ENCODE results near the gene BACE1.

DNA sequence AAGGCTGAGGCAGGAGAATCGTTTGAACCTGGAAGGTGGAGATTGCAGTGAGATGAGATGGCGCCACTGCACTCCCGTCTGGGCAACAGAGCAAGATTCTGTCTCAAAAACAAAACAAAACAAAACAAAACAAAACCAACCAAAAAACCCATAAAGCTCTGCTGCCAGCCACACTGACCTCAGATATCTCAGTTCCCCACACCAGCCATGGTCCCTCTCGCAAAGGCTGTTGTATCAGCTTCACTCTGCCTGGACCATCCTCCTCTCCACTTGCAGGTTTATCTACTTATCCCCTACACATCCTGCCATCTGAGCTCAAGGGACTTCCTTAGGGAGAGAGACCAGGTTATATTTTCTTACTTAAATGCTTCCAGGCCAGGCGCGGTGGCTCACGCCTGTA lies 13.8 kb downstream of the BACE1 start:
- TF ChIP-seq, protein P1, sequence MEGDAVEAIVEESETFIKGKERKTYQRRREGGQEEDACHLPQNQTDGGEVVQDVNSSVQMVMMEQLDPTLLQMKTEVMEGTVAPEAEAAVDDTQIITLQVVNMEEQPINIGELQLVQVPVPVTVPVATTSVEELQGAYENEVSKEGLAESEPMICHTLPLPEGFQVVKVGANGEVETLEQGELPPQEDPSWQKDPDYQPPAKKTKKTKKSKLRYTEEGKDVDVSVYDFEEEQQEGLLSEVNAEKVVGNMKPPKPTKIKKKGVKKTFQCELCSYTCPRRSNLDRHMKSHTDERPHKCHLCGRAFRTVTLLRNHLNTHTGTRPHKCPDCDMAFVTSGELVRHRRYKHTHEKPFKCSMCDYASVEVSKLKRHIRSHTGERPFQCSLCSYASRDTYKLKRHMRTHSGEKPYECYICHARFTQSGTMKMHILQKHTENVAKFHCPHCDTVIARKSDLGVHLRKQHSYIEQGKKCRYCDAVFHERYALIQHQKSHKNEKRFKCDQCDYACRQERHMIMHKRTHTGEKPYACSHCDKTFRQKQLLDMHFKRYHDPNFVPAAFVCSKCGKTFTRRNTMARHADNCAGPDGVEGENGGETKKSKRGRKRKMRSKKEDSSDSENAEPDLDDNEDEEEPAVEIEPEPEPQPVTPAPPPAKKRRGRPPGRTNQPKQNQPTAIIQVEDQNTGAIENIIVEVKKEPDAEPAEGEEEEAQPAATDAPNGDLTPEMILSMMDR (IDR thresholded peaks at IDR 0.05) = no peak
- TF ChIP-seq, protein P2, sequence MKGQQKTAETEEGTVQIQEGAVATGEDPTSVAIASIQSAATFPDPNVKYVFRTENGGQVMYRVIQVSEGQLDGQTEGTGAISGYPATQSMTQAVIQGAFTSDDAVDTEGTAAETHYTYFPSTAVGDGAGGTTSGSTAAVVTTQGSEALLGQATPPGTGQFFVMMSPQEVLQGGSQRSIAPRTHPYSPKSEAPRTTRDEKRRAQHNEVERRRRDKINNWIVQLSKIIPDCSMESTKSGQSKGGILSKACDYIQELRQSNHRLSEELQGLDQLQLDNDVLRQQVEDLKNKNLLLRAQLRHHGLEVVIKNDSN (IDR thresholded peaks at IDR 0.05; ENCODE audit: borderline replicate concordance, low read depth) = no peak
- no peak for TF ChIP-seq POLR2AphosphoS5 (IDR thresholded peaks at IDR 0.05; ENCODE audit: low read depth, low read length)
- TF ChIP-seq, protein P3, sequence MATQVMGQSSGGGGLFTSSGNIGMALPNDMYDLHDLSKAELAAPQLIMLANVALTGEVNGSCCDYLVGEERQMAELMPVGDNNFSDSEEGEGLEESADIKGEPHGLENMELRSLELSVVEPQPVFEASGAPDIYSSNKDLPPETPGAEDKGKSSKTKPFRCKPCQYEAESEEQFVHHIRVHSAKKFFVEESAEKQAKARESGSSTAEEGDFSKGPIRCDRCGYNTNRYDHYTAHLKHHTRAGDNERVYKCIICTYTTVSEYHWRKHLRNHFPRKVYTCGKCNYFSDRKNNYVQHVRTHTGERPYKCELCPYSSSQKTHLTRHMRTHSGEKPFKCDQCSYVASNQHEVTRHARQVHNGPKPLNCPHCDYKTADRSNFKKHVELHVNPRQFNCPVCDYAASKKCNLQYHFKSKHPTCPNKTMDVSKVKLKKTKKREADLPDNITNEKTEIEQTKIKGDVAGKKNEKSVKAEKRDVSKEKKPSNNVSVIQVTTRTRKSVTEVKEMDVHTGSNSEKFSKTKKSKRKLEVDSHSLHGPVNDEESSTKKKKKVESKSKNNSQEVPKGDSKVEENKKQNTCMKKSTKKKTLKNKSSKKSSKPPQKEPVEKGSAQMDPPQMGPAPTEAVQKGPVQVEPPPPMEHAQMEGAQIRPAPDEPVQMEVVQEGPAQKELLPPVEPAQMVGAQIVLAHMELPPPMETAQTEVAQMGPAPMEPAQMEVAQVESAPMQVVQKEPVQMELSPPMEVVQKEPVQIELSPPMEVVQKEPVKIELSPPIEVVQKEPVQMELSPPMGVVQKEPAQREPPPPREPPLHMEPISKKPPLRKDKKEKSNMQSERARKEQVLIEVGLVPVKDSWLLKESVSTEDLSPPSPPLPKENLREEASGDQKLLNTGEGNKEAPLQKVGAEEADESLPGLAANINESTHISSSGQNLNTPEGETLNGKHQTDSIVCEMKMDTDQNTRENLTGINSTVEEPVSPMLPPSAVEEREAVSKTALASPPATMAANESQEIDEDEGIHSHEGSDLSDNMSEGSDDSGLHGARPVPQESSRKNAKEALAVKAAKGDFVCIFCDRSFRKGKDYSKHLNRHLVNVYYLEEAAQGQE (IDR thresholded peaks at IDR 0.05; ENCODE audit: low read depth, low read length) = no peak

Data from SK-N-SH (cell line).